ENCODE data around the gene PBOV1.

Gene PBOV1

GRCh38 chr6:138218449-138218848, at the start of gene PBOV1:
TSS of gene PBOV1 (minus strand) at chr6:138218491. CDS start at chr6:138218395, 96 bp downstream.
- no peak for DNase-seq (ENCODE audit: low read depth in 2 of 2)

- DNase-seq (ENCODE audit: low read depth in 2 of 2), result no peak
Measured at GRCh38 chr6:138266095-138266494, 47.8 kb upstream of the PBOV1 start.

GRCh38 chr6:138264372-138264880, 46.1 kb upstream of the PBOV1 start:
- DNase-seq (ENCODE audit: low read depth in 2 of 2), result no peak

- no peak for DNase-seq (ENCODE audit: low read depth in 2 of 2)
Measured at GRCh38 chr6:138263963-138264362, 45.7 kb upstream of the PBOV1 start.

GRCh38 chr6:138261116-138261780, 43.0 kb upstream of the PBOV1 start:
- DNase-seq (ENCODE audit: low read depth in 2 of 2), result no peak

GRCh38 chr6:138258991-138259390, 40.7 kb upstream of the PBOV1 start:
- DNase-seq (ENCODE audit: low read depth in 2 of 2), result no peak

GRCh38 chr6:138258197-138258596, 39.9 kb upstream of the PBOV1 start:
- no peak for DNase-seq (ENCODE audit: low read depth in 2 of 2)

- DNase-seq (ENCODE audit: low read depth in 2 of 2), result no peak
Measured at GRCh38 chr6:138257638-138258040, 39.3 kb upstream of the PBOV1 start.

- no peak for DNase-seq (ENCODE audit: low read depth in 2 of 2)
Measured at GRCh38 chr6:138255443-138255842, 37.2 kb upstream of the PBOV1 start.

GRCh38 chr6:138253731-138254130, 35.4 kb upstream of the PBOV1 start:
- no peak for DNase-seq (ENCODE audit: low read depth in 2 of 2)

GRCh38 chr6:138250513-138251247, 32.4 kb upstream of the PBOV1 start:
- no peak for DNase-seq (ENCODE audit: low read depth in 2 of 2)

GRCh38 chr6:138250053-138250452, 31.8 kb upstream of the PBOV1 start:
- DNase-seq (ENCODE audit: low read depth in 2 of 2), result no peak

GRCh38 chr6:138248878-138249277, 30.6 kb upstream of the PBOV1 start:
- no peak for DNase-seq (ENCODE audit: low read depth in 2 of 2)

- no peak for DNase-seq (ENCODE audit: low read depth in 2 of 2)
Measured at GRCh38 chr6:138248011-138248410, 29.7 kb upstream of the PBOV1 start.

- DNase-seq (ENCODE audit: low read depth in 2 of 2), result no peak
Measured at GRCh38 chr6:138246650-138247440, 28.6 kb upstream of the PBOV1 start.

GRCh38 chr6:138245751-138246150, 27.5 kb upstream of the PBOV1 start:
- DNase-seq (ENCODE audit: low read depth in 2 of 2), result no peak

GRCh38 chr6:138242987-138243592, 24.8 kb upstream of the PBOV1 start:
- no peak for DNase-seq (ENCODE audit: low read depth in 2 of 2)

- no peak for DNase-seq (ENCODE audit: low read depth in 2 of 2)
Measured at GRCh38 chr6:138241934-138242333, 23.6 kb upstream of the PBOV1 start.

GRCh38 chr6:138241381-138241780, 23.1 kb upstream of the PBOV1 start:
- no peak for DNase-seq (ENCODE audit: low read depth in 2 of 2)

- no peak for DNase-seq (ENCODE audit: low read depth in 2 of 2)
Measured at GRCh38 chr6:138240476-138241245, 22.4 kb upstream of the PBOV1 start.

GRCh38 chr6:138239774-138240173, 21.5 kb upstream of the PBOV1 start:
- no peak for DNase-seq (ENCODE audit: low read depth in 2 of 2)
